DLD1 (cell line): ENCODE results near the gene TESK2.
"Not testable (repeated sequence)": the region's sequence is repeated elsewhere in the genome, so short reads cannot be mapped to it uniquely, and the experiment has no call there.

Experiments
- in situ Hi-C: cut with HindIII; loops from 2 replicates; pipeline ENCODE4 v1.10.0; 2017; ENCODE audit warnings: low sequenced_read_pairs

TESK2 gene

DNA sequence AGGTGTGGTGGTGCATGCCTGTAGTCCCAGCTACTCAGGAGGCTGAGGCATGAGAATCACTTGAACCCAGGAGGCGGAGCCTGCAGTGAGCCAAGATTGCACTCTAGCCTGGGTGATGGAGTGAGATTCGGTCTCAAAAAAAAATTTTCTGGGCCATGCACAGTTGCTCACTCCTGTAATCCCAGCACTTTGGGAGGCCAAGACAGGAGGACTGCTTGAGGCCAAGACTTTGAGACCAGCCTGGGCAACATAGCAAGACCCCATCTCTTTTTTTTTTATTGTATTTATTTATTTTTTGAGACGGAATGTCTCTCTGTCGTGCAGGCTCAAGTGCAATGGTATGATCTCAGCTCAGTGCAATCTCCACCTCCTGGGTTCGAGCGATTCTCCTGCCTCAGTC lies 16.8 kb downstream of the TESK2 start:
- in situ Hi-C loops: not testable (repeated sequence)

DNA sequence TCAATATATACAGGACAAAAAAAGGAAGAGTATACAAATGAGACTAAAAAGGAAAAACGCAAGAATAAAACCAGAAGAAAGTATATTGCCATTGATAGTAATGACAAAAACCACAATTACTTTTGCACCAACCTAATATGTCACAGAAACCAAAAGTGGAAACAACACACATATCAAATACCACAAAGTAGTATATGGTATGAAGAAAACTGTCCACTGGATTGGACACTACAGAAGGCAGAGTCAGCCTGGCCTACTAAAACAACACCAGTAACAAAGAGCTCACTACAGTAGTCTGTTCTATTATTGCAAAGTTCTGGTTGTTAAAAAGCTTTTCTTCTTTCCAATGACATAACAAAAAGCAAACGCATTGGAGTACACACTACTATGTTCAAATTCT lies 17.7 kb downstream of the TESK2 start:
- in situ Hi-C loops: no loop called here

GRCh38 chr1:45470306-45470798 lies 20.6 kb downstream of the TESK2 start:
- in situ Hi-C loops: no loop called here

DNA sequence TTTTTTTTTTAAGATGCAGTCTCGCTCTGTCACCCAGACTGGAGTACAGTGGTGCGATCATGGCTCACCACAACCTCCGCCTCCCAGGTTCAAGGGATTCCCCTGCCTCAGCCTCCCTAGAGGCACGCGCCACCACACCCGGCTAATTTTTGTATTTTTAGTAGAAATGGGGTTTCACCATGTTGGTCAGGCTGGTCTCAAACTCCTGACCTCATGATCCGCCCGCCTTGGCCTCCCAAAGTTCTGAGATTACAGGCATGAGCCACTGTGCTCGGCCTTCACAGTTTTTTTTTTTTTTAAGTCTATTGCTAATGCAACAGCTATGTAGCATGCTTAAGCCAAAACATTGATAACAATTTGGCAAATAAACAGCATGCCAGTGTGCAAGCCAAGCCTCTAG lies 23.6 kb downstream of the TESK2 start:
- in situ Hi-C loops: not testable (repeated sequence)

- in situ Hi-C loops: no loop called here
Measured at GRCh38 chr1:45465277-45465676, 25.7 kb downstream of the TESK2 start.

DNA sequence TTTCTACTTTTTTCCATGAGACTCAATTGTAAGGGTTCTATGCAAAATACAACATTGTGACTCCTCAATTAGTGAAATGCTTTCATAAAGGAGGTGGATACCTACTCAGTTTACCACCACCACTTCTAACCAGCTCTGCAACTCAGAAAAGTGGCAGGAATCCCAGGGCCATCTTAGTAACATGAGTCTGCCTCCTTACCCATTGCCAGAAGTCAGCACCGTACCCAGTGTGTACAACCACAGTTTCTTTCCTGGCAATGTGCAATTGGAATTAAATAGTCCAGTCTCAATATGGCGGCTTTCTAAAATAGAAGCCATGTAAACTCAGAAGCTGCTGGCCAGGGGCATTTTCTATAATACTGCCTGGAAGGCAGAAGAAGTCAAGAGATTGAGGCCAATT lies 32.1 kb downstream of the TESK2 start:
- in situ Hi-C loops: no loop called here

DNA sequence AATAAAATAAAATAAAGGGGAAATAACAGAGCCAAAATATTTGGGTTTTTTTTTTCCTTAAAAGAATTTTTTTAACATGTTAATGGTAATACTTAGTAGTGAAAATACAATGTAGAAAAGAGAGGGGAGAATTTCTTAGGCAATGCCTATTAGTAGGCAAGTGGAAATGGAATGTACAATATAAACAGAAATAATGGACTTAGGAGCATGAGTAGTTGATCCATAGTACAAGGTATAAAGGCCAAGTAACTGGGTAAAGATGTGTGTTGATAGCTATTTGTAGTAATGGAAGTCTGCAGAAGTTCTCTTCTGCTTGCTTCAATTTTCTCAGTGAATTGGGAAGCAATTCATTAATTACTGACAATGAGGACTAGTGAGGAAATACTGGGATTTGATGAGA lies 34.4 kb downstream of the TESK2 start:
- in situ Hi-C loops: no loop called here

- in situ Hi-C loops: no loop called here
Measured at GRCh38 chr1:45455162-45455561, 35.8 kb downstream of the TESK2 start.

DNA sequence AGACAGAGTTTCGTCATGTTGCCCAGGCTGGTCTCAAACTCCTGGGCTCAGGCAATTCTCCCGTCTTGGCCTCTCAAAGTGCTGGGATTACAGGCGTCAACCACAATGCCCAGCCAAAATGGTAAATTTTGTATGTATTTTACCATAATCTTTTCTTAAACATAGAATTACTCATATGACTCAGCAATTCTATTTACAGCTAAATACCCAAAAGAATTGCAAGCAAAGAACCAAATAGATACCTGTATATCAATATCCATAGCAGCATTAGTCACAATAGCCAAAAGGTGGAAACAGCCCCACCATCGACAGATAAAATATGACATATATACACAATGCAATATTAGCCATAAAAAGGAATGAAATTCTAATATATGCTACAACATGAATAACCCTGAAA lies 36.5 kb downstream of the TESK2 start:
- in situ Hi-C loops: no loop called here

DNA sequence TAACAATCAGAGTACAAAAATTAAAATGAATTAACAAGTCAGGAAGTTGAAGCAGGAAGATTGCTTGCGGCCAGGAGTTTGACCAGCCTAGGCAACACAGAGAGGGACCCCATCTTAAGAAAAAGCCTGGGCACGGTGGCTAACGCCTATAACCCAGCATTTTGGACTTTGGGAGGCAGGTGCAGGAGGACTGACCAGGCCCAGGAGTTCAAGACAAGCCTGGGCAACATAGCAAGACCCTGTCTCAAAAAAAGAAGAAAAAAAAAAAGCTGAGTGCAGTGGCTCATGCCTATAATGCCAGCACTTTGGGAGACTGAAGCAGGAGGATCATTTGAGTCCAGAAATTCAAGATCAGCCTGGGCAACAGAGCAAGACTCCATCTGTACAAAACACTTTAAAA lies 38.5 kb downstream of the TESK2 start:
- in situ Hi-C loops: no loop called here

DNA sequence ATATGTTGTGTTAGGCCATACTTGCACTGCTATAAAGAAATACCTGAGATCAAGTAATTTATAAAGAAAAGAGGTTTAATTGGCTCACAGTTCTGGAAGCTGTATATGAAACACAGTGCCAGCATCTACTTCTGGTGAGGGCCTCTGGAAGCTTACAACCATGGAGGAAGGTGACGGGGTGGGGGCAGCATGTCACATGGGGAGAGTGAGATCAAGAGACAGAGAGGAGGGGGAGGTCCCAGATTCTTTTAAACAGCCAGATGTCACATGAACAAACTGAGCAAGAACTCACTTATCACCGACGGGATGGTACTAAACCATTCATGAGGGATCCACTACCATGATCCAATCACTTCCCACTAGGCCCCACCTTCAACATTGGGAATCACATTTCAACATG lies 42.6 kb downstream of the TESK2 start:
- in situ Hi-C loops: no loop called here

DNA sequence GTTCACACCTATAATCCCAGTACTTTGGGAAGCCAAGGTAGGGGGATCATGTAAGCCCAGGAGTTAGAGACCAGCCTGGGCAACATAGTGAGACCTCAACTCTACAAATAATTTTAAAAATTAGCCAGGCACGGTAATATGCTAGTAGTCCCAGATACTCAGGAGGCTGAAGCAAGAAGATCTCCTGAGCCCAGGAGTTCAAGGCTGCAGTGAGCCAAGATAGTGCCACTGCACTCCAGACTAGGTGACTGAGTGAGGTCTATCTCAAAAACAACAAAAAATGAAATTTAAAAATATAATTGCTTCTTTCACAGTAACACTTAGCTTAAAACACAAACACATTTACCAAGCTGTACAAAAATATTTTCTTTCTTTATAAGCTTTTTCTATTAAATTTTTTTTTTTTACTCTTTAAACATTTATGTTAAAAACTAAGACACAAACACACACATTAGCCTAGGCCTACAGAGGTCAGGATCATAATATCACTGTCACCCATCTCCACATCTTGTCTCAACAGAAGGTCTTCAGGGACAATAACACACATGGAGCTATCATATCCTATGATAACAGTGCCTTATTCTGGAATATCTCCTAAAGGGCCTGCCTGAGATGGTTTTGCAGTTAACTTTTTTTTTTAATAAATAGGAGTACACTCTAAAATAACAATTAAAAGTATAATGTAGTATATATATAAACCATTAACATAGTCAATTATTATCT lies 43.9 kb downstream of the TESK2 start:
- in situ Hi-C loops: no loop called here

DNA sequence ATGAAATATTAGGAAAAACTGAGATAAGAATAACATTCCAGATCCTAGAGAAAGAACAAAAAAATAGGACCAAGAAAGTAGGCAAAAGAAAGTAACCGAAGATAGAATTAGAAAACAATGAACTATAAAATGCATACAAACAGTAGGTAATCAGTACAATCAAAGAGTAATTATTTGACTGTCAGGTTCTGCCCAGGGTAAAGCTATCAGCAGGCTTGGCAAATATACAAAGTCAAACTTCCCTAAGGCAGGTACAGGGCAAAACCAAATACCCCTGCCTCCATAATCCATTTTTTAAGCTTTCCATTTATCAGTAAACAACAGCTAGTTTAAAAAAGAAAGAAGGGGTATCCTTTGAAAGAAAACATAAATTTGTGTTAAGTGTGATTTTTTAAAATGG lies 44.4 kb downstream of the TESK2 start:
- in situ Hi-C loops: no loop called here

DNA sequence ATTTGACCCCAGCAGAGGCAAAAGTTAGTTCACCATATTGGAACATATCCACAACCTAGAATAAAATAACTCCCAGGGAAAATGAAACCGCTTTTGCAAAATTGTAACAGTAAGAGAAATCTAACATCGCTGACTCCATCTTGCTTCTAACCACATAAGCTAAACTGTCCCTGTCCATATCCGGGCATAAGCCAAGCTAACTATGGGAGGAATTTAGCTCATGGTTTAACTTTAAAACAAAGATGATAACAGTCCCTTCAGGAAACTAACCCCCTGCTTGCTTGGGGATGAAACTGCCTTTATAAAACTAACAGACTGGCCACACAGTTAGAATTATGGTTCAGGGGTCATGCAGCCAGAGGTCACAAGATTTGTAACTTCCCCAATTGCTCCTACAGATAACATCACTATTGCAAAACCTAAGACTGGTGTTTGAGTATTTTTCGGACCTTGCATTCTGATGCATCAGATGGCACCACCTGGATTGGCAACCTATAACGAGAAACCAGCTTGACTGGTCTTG lies 46.3 kb downstream of the TESK2 start:
- in situ Hi-C loops: no loop called here

DNA sequence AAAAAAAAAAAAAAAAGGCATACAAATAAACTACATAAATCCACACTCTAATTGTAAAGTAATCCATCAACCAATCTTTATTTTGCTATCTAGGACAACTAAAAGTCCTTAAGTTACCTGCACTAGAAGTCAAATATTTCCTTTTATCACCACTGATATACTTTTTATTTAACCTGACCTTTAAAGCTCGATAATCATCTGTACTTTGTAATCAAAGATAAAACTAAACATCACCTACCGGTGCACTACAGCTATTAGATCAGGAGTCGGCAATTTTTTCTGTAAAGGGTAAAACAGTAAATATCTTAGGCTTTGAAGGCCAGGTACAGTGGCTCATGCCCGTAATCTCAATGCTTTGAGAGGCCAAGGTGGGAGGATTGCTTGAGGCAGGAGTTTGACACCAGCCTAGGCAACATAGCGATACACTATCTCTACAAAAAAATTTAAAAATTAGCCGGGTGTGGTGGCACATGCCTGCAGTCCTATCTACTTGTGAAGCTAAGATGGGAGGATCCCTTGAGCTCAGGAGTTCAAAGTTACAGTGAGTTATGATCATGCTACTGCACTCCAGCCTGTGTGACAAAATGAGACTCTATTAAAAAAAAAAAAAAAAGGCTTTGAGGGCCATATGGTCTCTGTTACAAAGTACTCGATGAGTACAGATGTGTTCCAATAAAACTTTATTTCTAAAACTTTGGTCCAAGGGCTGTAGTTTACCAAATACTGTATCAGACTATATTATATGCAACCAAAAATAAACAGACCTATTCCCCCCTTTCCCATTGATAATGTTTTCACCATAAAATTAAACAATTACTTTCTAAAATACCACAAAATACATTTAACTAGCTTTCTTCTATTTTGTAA lies 47.1 kb downstream of the TESK2 start:
- in situ Hi-C loops: no loop called here

GRCh38 chr1:45442272-45442671 lies 48.7 kb downstream of the TESK2 start:
- in situ Hi-C loops: no loop called here

DNA sequence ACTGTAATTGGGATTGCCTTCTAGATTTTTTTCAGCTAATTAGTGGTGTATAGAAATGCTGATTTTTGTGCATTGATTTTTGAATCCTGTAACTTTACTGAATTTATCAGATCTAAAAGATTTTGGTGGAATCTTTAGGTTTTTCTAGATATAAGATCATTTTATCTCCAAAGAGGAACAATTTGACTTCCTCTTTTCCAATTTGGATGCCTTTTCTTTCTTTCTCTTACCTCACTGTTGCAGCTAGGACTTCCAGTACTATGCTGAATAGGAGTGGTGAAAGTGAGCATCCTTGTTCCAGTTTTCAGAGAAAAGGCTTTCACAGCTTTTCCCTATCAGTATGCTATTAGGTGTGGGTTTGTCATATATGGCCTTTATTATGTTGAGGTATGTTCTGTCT lies 53.6 kb downstream of the TESK2 start:
- in situ Hi-C loops: no loop called here

DNA sequence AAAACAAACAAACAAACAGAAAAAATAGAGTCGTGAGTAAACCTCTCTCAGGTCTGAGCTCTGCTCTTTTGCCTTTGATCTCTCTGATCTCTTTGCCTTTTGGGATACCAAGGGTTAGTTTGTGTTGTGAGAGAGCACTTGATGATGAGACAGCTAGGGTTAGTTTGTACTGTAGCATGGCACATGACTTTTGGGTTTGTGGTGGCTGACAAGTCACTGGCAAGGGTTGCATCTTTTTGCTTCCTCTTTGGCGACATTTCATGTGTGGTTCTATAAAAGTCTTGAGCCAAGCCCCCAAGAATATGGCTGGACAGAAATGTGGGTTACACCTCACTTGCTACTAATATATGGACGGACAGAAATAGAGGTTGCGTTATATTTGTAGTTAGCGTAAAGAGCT lies 60.5 kb downstream of the TESK2 start:
- in situ Hi-C loops: no loop called here

- in situ Hi-C loops: no loop called here
Measured at GRCh38 chr1:45429561-45430159, 61.3 kb downstream of the TESK2 start.

- in situ Hi-C loops: no loop called here
Measured at GRCh38 chr1:45423906-45424678, 66.9 kb downstream of the TESK2 start.

- in situ Hi-C loops: no loop called here
Measured at GRCh38 chr1:45421935-45422334, 69.0 kb downstream of the TESK2 start.
